Peyer's patch (tissue), 4 donors: ENCODE measurements around the gene ITGB1BP2. TPM values are rescaled to one million over a fixed set of nuclear protein-coding genes. Genes with fewer than 3 reads are reported as not detected.
A peak's percentile ranks its signal among the peaks of the same experiment; 100 is the strongest.
"Not testable (repeated sequence)": the region's sequence is repeated elsewhere in the genome, so short reads cannot be mapped to it uniquely, and the experiment has no call there.

Source experiments
- DNase-seq, 3 donors: peaks; one replicate each; pipeline ENCODE4 v3.0.0-alpha.2; 2017 to 2019
- H3K27ac ChIP-seq, 4 donors: fragments of 200-600 bp; sonication (generic); one replicate each; pipeline ENCODE4 v1.5.1; 2016 to 2019
- H3K27me3 ChIP-seq, 2 donors: fragments of 200-600 bp; sonication (generic); one replicate each; pipeline ENCODE4 v1.5.1; 2019
- H3K36me3 ChIP-seq, 3 donors: fragments of 200-600 bp; sonication (generic); one replicate each; pipeline ENCODE4 v1.5.1; 2016 to 2019
- H3K4me1 ChIP-seq, 4 donors: fragments of 200-600 bp; sonication (generic); one replicate each; pipeline ENCODE4 v1.5.1; 2016 to 2019
- H3K4me3 ChIP-seq, 4 donors: fragments of 200-600 bp; sonication (generic); 1 replicate in 3 of 4; 2 replicates in 1 of 4; pipeline ENCODE4 v1.5.1; 2016 to 2019; ENCODE audit warnings: mild to moderate bottlenecking in 1 of 4
- H3K9me3 ChIP-seq, 4 donors: fragments of 200-600 bp; sonication (generic); one replicate each; pipeline ENCODE4 v1.5.1; 2016 to 2019; ENCODE audit warnings: mild to moderate bottlenecking in 1 of 4
- POLR2A ChIP-seq, 2 donors: fragments of 450-650 bp; IDR thresholded peaks; one replicate each; pipeline ENCODE4 v1.5.1; 2017; ENCODE audit warnings: antibody characterized with exemption in 2 of 2, mild to moderate bottlenecking in 2 of 2, moderate library complexity in 2 of 2
- total RNA-seq, 4 donors: library from RNA; depleted of rRNA; stranded (reverse); fragments of >200 nt; gene quantifications; one replicate each; pipeline ENCODE4 v1.1.0, GENCODE V29; 2016
- TF ChIP-seq, protein P1 (sequence below), 6 experiments: fragments of 450-650 bp in 4 of 6; fragments of 200-600 bp in 2 of 6; sonication (generic) in 1 of 6; IDR thresholded peaks; one replicate each; pipeline ENCODE4 v1.5.1; 2017 to 2019; ENCODE audit warnings: antibody characterized with exemption in 6 of 6, mild to moderate bottlenecking in 3 of 6, moderate library complexity in 1 of 6

The ITGB1BP2 gene
- total RNA-seq, 4 donors from 2014 or later: 2.4 to 5.3 (median 3.4) TPM; not detected in 1

DNA sequence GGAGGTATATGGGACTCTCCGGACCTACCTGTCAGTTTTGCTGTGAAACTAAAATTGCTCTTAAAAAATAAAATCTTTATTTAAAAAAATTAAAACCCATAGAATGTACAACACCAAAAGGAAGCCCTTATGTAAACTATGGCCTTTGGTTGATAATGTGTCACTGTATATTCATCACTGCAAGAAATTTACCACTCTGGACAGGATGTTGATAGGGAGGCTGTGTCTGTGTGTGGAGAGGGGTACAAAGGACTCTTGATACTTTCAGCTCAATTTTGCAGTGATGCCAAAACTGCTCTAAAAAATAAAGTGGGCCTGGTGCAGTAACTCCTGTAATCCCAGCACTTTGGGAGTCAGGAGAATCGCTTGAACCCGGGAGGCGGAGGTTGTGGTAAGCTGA, 44.7 kb upstream of the ITGB1BP2 start:
- no peak for DNase-seq
- H3K27me3 ChIP-seq: no peaks in the 10 kb centered on the region
- no peak overlapping the region for H3K4me3 ChIP-seq
- peaks cover 0 to 14% (median 3%) of the 10 kb centered on the region in 4 donors for H3K4me1 ChIP-seq
- no peak overlapping the region for H3K27ac ChIP-seq
- no peaks in the 10 kb centered on the region for H3K36me3 ChIP-seq
- no peak for TF ChIP-seq POLR2A (IDR thresholded peaks at IDR 0.05)
- TF ChIP-seq, protein P1, sequence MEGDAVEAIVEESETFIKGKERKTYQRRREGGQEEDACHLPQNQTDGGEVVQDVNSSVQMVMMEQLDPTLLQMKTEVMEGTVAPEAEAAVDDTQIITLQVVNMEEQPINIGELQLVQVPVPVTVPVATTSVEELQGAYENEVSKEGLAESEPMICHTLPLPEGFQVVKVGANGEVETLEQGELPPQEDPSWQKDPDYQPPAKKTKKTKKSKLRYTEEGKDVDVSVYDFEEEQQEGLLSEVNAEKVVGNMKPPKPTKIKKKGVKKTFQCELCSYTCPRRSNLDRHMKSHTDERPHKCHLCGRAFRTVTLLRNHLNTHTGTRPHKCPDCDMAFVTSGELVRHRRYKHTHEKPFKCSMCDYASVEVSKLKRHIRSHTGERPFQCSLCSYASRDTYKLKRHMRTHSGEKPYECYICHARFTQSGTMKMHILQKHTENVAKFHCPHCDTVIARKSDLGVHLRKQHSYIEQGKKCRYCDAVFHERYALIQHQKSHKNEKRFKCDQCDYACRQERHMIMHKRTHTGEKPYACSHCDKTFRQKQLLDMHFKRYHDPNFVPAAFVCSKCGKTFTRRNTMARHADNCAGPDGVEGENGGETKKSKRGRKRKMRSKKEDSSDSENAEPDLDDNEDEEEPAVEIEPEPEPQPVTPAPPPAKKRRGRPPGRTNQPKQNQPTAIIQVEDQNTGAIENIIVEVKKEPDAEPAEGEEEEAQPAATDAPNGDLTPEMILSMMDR (IDR thresholded peaks at IDR 0.05): no peak
- H3K9me3 ChIP-seq: no peaks in the 10 kb centered on the region

DNA sequence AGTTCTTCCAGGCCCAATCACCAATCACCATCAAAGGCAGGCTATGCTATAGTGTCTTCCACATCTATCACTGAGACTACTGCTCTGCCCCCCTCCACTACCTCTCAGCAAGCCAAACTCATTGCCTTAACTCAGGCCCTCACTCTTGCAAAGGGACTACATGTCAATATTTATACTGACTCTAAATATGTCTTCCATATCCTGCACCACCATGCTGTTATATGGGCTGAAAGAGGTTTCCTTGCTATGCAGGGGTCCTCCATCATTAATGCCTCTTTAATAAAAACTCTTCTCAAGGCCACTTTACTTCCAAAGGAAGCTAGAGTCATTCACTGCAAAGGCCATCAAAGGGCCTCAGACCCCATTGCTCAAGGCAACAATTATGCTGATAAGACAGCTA, 32.9 kb upstream of the ITGB1BP2 start:
- not testable (repeated sequence) for DNase-seq, H3K36me3 ChIP-seq, H3K27ac ChIP-seq, H3K4me3 ChIP-seq, H3K9me3 ChIP-seq, H3K27me3 ChIP-seq, H3K4me1 ChIP-seq

DNA sequence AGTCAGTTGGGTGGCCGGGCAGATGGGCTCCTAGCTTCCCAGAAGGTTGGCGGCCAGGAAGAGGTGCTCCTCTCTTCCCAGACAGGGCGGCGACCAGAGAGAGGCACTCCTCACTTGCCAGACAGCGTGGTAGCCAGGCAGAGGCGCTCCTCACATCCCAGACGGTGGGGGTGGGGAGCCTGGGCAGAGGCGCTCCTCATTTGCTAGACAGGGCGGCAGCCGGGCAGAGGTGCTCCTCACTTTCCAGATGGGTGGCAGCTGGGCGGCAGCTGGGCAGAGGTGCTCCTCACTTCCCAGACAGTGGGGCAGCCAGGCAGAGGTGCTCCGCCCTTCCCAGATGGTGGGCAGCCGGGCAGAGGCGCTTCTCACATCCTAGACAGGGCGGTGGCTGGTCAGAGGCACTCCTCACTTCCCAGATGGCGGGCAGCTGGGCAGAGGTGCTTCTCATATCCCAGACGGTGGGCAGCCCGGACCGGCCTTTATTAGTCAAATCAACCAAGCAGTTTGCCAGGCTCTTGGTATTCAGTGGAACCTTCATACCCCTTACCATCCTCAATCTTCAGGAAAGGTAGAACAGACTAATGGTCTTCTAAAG, 31.7 kb upstream of the ITGB1BP2 start:
- no peak overlapping the region for H3K27ac ChIP-seq

DNA sequence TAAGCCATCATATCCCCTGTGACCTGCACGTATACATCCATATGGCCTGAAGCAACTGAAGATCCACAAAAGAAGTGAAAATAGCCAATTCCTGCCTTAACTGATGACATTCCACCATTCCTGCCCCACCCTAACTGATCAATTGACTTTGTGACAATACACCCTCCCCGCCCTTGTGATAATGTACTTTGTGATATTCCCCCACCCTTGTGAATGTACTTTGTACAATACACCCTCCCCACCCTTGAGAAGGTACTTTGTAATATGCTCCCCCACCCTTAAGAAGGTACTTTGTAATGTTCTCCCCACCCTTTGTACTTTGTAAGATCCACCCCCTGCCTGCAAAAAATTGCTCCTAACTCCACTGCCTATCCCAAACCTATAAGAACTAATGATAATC, 29.2 kb upstream of the ITGB1BP2 start:
- not testable (repeated sequence) for H3K36me3 ChIP-seq, H3K4me1 ChIP-seq, H3K27me3 ChIP-seq, DNase-seq, H3K4me3 ChIP-seq, H3K27ac ChIP-seq, H3K9me3 ChIP-seq

More for the DNA sequence above, 31.7 kb upstream of the ITGB1BP2 start:
- H3K9me3 ChIP-seq: no peaks in the 10 kb centered on the region
- no peaks in the 10 kb centered on the region for H3K27me3 ChIP-seq
- no peak for DNase-seq
- H3K4me3 ChIP-seq: no peak overlapping the region
- H3K36me3 ChIP-seq: no peaks in the 10 kb centered on the region
- no peaks in the 10 kb centered on the region for H3K4me1 ChIP-seq
- no peak for TF ChIP-seq POLR2A (IDR thresholded peaks at IDR 0.05)
- TF ChIP-seq, protein P1 (IDR thresholded peaks at IDR 0.05): no peak

DNA sequence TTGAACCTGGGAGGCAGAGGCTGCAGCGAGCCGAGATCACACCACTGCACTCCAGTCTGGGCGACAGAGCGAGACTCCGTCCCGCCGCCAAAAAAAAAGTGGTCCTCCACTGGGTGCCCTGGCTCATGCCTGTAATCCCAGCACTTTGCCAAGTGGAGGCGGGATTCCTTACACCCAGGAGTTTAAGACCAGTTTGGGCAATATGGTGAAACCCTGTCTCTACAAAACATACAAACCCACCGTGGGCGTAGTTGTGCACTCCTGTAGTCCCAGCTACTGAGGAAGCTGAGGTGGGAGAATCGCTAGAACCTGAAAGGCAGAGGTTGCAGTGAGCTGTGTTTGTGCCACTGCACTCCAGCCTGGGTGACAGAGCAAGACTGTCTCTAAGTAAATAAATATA, 20.2 kb upstream of the ITGB1BP2 start:
- not testable (repeated sequence) for H3K27me3 ChIP-seq, DNase-seq, H3K27ac ChIP-seq, H3K36me3 ChIP-seq, H3K4me1 ChIP-seq, H3K4me3 ChIP-seq, H3K9me3 ChIP-seq

DNA sequence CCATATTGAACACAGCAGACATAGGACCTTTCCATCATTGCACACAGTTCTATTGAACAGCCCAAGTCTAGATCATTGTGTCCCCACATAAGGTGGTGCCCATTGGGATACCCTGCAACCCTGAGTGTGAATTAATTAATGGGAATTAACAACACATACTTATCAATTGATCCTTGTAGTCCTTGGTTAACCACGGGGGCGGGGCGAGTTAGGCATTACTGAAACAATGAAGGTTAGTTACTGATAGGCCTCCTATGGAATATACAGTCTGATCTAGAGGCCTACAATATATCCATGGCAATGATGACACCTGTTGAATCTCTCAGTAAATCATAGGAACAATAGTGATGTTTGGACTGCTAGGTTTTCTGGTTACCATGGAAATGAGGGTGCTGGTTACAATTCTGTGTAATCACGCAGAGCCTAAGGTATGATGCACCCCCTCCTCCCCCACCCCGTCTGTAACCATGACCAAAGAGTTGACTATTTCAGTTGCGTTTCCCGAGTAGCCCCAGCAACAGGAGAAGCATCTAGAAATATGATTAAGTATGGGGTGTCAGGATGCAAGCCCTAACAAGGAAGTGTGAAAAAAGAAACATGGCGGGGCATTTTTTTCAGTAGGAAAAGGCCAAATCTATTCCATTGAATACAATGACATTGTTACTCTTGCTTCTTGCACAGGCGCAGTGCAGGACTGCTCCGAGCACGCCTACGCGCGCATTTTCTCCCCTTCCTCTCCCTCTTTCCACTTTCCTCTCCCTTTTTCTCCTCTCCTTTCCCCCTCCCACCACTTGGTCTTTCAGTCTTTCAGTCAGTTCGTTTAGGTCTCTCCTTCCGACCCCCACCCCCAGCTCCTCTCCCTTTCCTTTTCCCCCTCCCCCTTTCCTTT, 18.8 kb upstream of the ITGB1BP2 start:
- Histone ChIP-seq H3K4me1 (no peaks in the 10 kb centered on the region), H3K27ac (peak overlapping the region; percentile 74 to 93 (median 91)), H3K27me3 (no peaks in the 10 kb centered on the region), H3K36me3 (no peaks in the 10 kb centered on the region), H3K9me3 (no peaks in the 10 kb centered on the region), H3K4me3 (peak overlapping the region; percentile 48 to 66 (median 64))
- DNase-seq: peak in 1 of 3 donors; percentile 24
- TF ChIP-seq, protein P1 (IDR thresholded peaks at IDR 0.05): no peak
- no peak for TF ChIP-seq POLR2A (IDR thresholded peaks at IDR 0.05)

DNA sequence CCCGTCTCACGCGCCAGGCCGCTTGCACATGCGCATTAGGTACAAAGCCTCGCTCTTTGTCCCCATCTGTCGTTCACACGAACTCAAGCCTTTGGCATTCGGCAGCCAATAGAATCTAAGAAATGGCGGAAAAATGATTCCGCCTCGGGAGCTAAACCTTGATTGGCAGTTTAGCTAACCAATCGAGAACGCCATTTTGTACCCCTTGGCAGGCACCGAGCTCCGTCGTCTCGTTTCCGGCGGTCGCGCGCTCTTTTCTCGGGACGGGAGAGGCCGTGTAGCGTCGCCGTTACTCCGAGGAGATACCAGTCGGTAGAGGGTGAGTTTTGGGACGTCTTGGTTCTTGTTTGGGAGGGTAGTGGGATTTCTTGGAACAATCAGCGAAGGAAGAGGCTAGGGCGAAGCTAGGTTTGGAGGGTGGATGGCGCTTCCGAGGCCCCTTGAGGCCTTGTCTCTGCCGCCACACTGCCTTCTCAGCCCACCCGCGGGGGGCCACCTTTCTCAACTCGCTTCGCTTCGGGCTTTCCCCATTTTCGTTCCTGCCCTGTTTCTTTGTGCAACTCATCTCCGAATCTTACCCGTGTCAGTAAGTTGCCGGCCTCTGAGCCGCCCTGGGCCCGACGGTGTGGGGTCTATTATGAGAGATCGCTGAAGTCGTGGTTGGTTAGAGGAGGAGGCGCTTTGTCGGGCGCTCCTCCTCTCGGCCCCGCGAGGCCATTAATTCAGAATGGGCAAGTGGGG, 18.0 kb upstream of the ITGB1BP2 start, which contains the start of gene NONO:
Gene NONO, plus strand, starts transcription at position 233 of the 741 bp plus-strand sequence. CDS start 7,003 bp downstream, outside the sequence.
- no peaks in the 10 kb centered on the region for H3K9me3 ChIP-seq
- H3K27me3 ChIP-seq: no peaks in the 10 kb centered on the region
- no peaks in the 10 kb centered on the region for H3K4me1 ChIP-seq
- H3K27ac ChIP-seq: peak within 1 kb of the TSS; percentile 74 to 93 (median 91)
- peak; percentile 80 to 92 (median 81) for DNase-seq
- H3K36me3 ChIP-seq: no peaks in the 10 kb centered on the region
- peak within 1 kb of the TSS; percentile 48 to 66 (median 64) for H3K4me3 ChIP-seq
- TF ChIP-seq, protein P1 (IDR thresholded peaks at IDR 0.05): no peak
- peak; percentile 52 to 70 for TF ChIP-seq POLR2A (IDR thresholded peaks at IDR 0.05)
